K562 (cell line): ENCODE measurements around the gene PLEKHF1.

Experiments
- CTCF ChIP-seq, 3 experiments: IDR thresholded peaks in 2 of 3; conservative IDR thresholded peaks in 1 of 3; 2 replicates each; pipeline ENCODE4 v1.5.1; 2011 to 2012; ENCODE audit warnings: low read length in 3 of 3, mild to moderate bottlenecking in 3 of 3, control low read depth in 2 of 3, improper control_type of control experiment in 1 of 3, inconsistent platforms in 1 of 3, low read depth in 1 of 3, mixed read lengths in 1 of 3, moderate library complexity in 1 of 3; ENCODE audit not compliant: insufficient read depth in 2 of 3
- GABPA ChIP-seq: fragments of 200-800 bp; sonication (Bioruptor generic); conservative IDR thresholded peaks from 2 replicates; pipeline ENCODE4 v1.6.1; 2016; ENCODE audit warnings: low read depth, missing genetic modification characterization, missing compliant biosample characterization
- KAT7 ChIP-seq: sonication (generic); formaldehyde crosslinking; IDR thresholded peaks from 2 replicates; pipeline ENCODE4 v1.8.0; 2022; ENCODE audit warnings: missing genetic modification reagents, mild to moderate bottlenecking, borderline replicate concordance
- PHF8 ChIP-seq: fragments of 200-600 bp; sonication (generic); IDR thresholded peaks from 2 replicates; pipeline ENCODE4 v1.6.1; 2012; ENCODE audit warnings: mixed run types, mild to moderate bottlenecking, inconsistent platforms, low read length, moderate library complexity, borderline replicate concordance
- PML ChIP-seq: IDR thresholded peaks from 2 replicates; pipeline ENCODE4 v1.6.1; 2012; ENCODE audit warnings: low read length, inconsistent platforms
- POLR2AphosphoS5 ChIP-seq: IDR thresholded peaks from 2 replicates; pipeline ENCODE4 v1.6.1; 2011; ENCODE audit warnings: mild to moderate bottlenecking, low read depth, low read length, moderate library complexity; ENCODE audit not compliant: control insufficient read depth, insufficient read depth
- TAF1 ChIP-seq: IDR thresholded peaks from 2 replicates; pipeline ENCODE4 v1.6.1; 2011; ENCODE audit warnings: mild to moderate bottlenecking, low read length, moderate library complexity; ENCODE audit not compliant: insufficient read depth, control insufficient read depth, severe bottlenecking; ENCODE audit errors: extremely low read depth
- TBP ChIP-seq: optimal IDR thresholded peaks from 2 replicates; pipeline ENCODE3; 2011; ENCODE audit warnings: low read depth, low read length, improper control_type of control experiment
- TOE1 ChIP-seq, 2 experiments: fragments of 450-650 bp in 1 of 2; sonication (generic) in 1 of 2; formaldehyde crosslinking in 1 of 2; IDR thresholded peaks; 2 replicates each; pipeline versions ENCODE4 v1.7.1 to v1.8.0; 2016 to 2022; ENCODE audit warnings: borderline replicate concordance in 2 of 2, mild to moderate bottlenecking in 2 of 2, antibody characterized with exemption in 1 of 2, inconsistent platforms in 1 of 2, low read depth in 1 of 2, missing genetic modification reagents in 1 of 2, moderate library complexity in 1 of 2
- ZNF274 ChIP-seq: IDR thresholded peaks from 2 replicates; pipeline ENCODE4 v1.6.1; 2011; ENCODE audit warnings: low read depth, mild to moderate bottlenecking, low read length, moderate library complexity, borderline replicate concordance
- ZNF282 ChIP-seq: sonication (generic); formaldehyde crosslinking; IDR thresholded peaks from 2 replicates; pipeline ENCODE4 v1.8.1; 2023; ENCODE audit warnings: missing genetic modification reagents
- ZSCAN29 ChIP-seq: fragments of 450-650 bp; IDR thresholded peaks from 2 replicates; pipeline ENCODE4 v1.6.1; 2017
- ZZZ3 ChIP-seq: fragments of 450-650 bp; IDR thresholded peaks from 2 replicates; pipeline ENCODE4 v1.6.1; 2016; ENCODE audit warnings: antibody characterized with exemption, mild to moderate bottlenecking, moderate library complexity
- TF ChIP-seq, protein P1 (sequence below): sonication (generic); formaldehyde crosslinking; IDR thresholded peaks from 2 replicates; pipeline ENCODE4 v1.8.0; 2022; ENCODE audit warnings: missing genetic modification reagents, mild to moderate bottlenecking, borderline replicate concordance

GRCh38 chr19:29664753-29665214 lies 477 bp upstream of the PLEKHF1 start:
- TF ChIP-seq, protein P1, sequence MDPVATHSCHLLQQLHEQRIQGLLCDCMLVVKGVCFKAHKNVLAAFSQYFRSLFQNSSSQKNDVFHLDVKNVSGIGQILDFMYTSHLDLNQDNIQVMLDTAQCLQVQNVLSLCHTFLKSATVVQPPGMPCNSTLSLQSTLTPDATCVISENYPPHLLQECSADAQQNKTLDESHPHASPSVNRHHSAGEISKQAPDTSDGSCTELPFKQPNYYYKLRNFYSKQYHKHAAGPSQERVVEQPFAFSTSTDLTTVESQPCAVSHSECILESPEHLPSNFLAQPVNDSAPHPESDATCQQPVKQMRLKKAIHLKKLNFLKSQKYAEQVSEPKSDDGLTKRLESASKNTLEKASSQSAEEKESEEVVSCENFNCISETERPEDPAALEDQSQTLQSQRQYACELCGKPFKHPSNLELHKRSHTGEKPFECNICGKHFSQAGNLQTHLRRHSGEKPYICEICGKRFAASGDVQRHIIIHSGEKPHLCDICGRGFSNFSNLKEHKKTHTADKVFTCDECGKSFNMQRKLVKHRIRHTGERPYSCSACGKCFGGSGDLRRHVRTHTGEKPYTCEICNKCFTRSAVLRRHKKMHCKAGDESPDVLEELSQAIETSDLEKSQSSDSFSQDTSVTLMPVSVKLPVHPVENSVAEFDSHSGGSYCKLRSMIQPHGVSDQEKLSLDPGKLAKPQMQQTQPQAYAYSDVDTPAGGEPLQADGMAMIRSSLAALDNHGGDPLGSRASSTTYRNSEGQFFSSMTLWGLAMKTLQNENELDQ (CRISPR knock-in tag) = no peak
- no peak for TF ChIP-seq TAF1
- no peak for TF ChIP-seq TOE1 (IDR thresholded peaks at IDR 0.05; ENCODE audit: borderline replicate concordance)
- no peak for TF ChIP-seq TOE1 (CRISPR knock-in tag; IDR thresholded peaks at IDR 0.05; ENCODE audit: borderline replicate concordance, low read depth)
- TF ChIP-seq GABPA (tag) = no peak
- TF ChIP-seq POLR2AphosphoS5 = no peak
- TF ChIP-seq ZNF274 = no peak
- peak in 1 of 3 experiments; percentile 24; a peak in 1 of 6 replicates for TF ChIP-seq CTCF (IDR thresholded peaks at IDR 0.05 in 2 of 3, conservative IDR thresholded peaks at IDR 0.05 in 1 of 3; ENCODE audit: insufficient read depth in 2 of 3, low read depth in 1 of 3, low read length in 3 of 3)
- no peak for TF ChIP-seq ZSCAN29
- no peak; the same call in 1 of the 2 replicates for TF ChIP-seq PHF8
- TF ChIP-seq TBP = no peak
- 0 out of 2 replicates have a peak, but pooled peaks have one; percentile 5 for TF ChIP-seq PML
- no peak for TF ChIP-seq ZZZ3
- no peak for TF ChIP-seq ZNF282 (CRISPR knock-in tag)
- TF ChIP-seq KAT7 (CRISPR knock-in tag) = no peak
